Transverse colon (tissue), 4 donors: ENCODE measurements around the gene SNED1.

Experiments used
- CTCF ChIP-seq, 5 experiments: fragments of 200-600 bp in 3 of 5; fragments of 450-650 bp in 2 of 5; sonication (generic) in 3 of 5; IDR thresholded peaks; 1 replicate in 2 of 5; 2 replicates in 3 of 5; pipeline ENCODE4 v1.5.1; 2016 to 2017; ENCODE audit warnings: antibody characterized with exemption in 5 of 5, inconsistent platforms in 3 of 5, mild to moderate bottlenecking in 2 of 5, moderate library complexity in 1 of 5
- EP300 ChIP-seq: sonication (generic); formaldehyde crosslinking; IDR thresholded peaks from one replicate; pipeline ENCODE4 v1.6.1; 2017; ENCODE audit warnings: antibody characterized with exemption, low read depth
- POLR2AphosphoS5 ChIP-seq, 3 donors: sonication (generic); formaldehyde crosslinking; IDR thresholded peaks; one replicate each; pipeline ENCODE4 v1.6.1; 2016; ENCODE audit warnings: antibody characterized with exemption in 3 of 3

DNA sequence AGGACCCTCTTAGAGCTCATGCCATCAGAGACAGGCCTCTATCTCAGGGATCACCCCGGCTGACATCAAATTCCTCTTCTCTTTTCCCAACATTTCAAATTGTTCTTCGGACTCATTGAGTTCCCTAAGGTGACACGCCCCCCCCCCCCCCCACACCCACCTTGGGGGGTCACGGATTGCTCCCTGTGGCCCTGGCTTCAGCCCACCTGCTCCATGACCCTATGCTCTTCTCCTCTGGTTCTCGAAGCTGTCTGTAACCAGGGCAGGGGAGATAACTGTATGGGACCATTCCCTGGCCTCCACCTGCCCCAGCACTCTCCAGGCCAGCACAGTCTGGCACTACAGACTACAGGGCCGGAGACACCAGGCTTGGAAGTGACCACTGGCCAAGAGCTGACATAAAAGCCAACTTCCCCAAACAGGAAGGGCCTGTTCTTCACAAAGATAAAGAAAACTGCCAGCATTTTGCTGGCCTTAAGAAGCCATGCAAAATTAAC, 96.6 kb downstream of the SNED1 start:
- TF ChIP-seq CTCF (IDR thresholded peaks at IDR 0.05) (no peak), EP300 (no peak), POLR2AphosphoS5 (IDR thresholded peaks at IDR 0.05) (no peak)
